IMR-90 (cell line): ENCODE results near the gene OSMR. TPM values are rescaled to one million over a fixed set of nuclear protein-coding genes. Genes with fewer than 3 reads are reported as not detected.

Experiments
- ATAC-seq: fragments of 200-7000 bp; cut with Tn5 transposase; 2 replicates; pipeline ENCODE4 v1.9.1; 2020; ENCODE audit warnings: low read depth, mild to moderate bottlenecking, moderate library complexity
- BruUV-seq: library from RNA; stranded (reverse); fragments of 400-500 nt; replicated peaks from 2 replicates; lab custom pipeline; 2021; lab: Mats Ljungman, UMichigan
- CTCF ChIA-PET: fragments of 300-600 bp; formaldehyde crosslinking; extraction: SDS; loops from one replicate; lab custom pipeline; 2021; ENCODE audit warnings: antibody characterized with exemption; lab: Yijun Ruan, JAX
- POLR2A ChIA-PET: fragments of 300-600 bp; sonication (Branson Sonifier 250); formaldehyde crosslinking; loops from one replicate; lab custom pipeline; 2022; ENCODE audit warnings: antibody characterized with exemption; ENCODE audit not compliant: unreplicated experiment; lab: Charles Lee
- DNase-seq: peaks from one replicate; pipeline ENCODE4 v3.0.0; 2013
- H2AFZ ChIP-seq: replicated peaks from 2 replicates; pipeline ENCODE3; 2013; ENCODE audit warnings: low read length, mild to moderate bottlenecking; ENCODE audit not compliant: poor library complexity
- H2AK5ac ChIP-seq: 2 replicates; pipeline ENCODE4 v1.6.1; 2013; ENCODE audit warnings: low read depth, low read length, inconsistent platforms
- H2AK9ac ChIP-seq: replicated peaks from 2 replicates; pipeline ENCODE3; 2013; ENCODE audit warnings: mild to moderate bottlenecking, low read depth, low read length, moderate library complexity; ENCODE audit not compliant: poor library complexity
- H2BK120ac ChIP-seq: 2 replicates; pipeline ENCODE4 v1.6.1; 2013; ENCODE audit warnings: low read depth, low read length, inconsistent platforms
- H2BK15ac ChIP-seq: 3 replicates; pipeline ENCODE4 v1.6.1; 2013; ENCODE audit warnings: low read depth, low read length, inconsistent platforms
- H2BK20ac ChIP-seq: 2 replicates; pipeline ENCODE4 v1.6.1; 2013; ENCODE audit warnings: low read depth, mild to moderate bottlenecking, inconsistent platforms, low read length, moderate library complexity
- H2BK5ac ChIP-seq: 2 replicates; pipeline ENCODE4 v1.6.1; 2013; ENCODE audit warnings: mild to moderate bottlenecking, low read depth, low read length, inconsistent platforms; ENCODE audit not compliant: poor library complexity, severe bottlenecking
- H3K14ac ChIP-seq: replicated peaks from 2 replicates; pipeline ENCODE4 v1.6.1; 2013; ENCODE audit warnings: low read depth, low read length, inconsistent platforms
- H3K18ac ChIP-seq: 2 replicates; pipeline ENCODE4 v1.6.1; 2013; ENCODE audit warnings: low read depth, low read length, control low read depth
- H3K23ac ChIP-seq: 2 replicates; pipeline ENCODE4 v1.6.1; 2013; ENCODE audit warnings: low read depth, low read length, inconsistent platforms
- H3K27ac ChIP-seq: 2 replicates; pipeline ENCODE4 v1.5.1; 2013; ENCODE audit warnings: mild to moderate bottlenecking, control low read depth, low read length; ENCODE audit not compliant: insufficient read depth
- H3K27me3 ChIP-seq: 2 replicates; pipeline ENCODE4 v1.6.1; 2013; ENCODE audit warnings: low read length; ENCODE audit not compliant: control insufficient read depth, insufficient read depth
- H3K36me3 ChIP-seq: 2 replicates; pipeline ENCODE4 v1.6.1; 2013; ENCODE audit warnings: low read length, mixed read lengths; ENCODE audit not compliant: control insufficient read depth, insufficient read depth
- H3K4ac ChIP-seq: 2 replicates; pipeline ENCODE4 v1.6.1; 2013; ENCODE audit warnings: low read depth, low read length, inconsistent platforms
- H3K4me1 ChIP-seq: 2 replicates; pipeline ENCODE4 v1.6.1; 2013; ENCODE audit warnings: low read length, mixed read lengths; ENCODE audit not compliant: control insufficient read depth, insufficient read depth
- H3K4me2 ChIP-seq: 2 replicates; pipeline ENCODE4 v1.6.1; 2013; ENCODE audit warnings: low read depth, mild to moderate bottlenecking, control low read depth, low read length, moderate library complexity
- H3K4me3 ChIP-seq: 2 replicates; pipeline ENCODE4 v1.5.1; 2013; ENCODE audit warnings: low read depth, mild to moderate bottlenecking, control low read depth, low read length, moderate library complexity; ENCODE audit not compliant: insufficient read depth
- H3K56ac ChIP-seq: 2 replicates; pipeline ENCODE4 v1.6.1; 2013; ENCODE audit warnings: low read length, inconsistent platforms; ENCODE audit not compliant: insufficient read depth; ENCODE audit errors: extremely low read depth
- H3K79me1 ChIP-seq, 2 experiments: 2 replicates each; pipeline ENCODE4 v1.6.1; 2013; ENCODE audit warnings: low read length in 2 of 2, inconsistent platforms in 1 of 2, low read depth in 1 of 2
- H3K9ac ChIP-seq: 2 replicates; pipeline ENCODE4 v1.6.1; 2013; ENCODE audit warnings: low read depth, low read length, control low read depth
- H3K9me1 ChIP-seq: 2 replicates; pipeline ENCODE4 v1.6.1; 2013; ENCODE audit warnings: low read length, inconsistent platforms; ENCODE audit not compliant: insufficient read depth
- H3K9me3 ChIP-seq: 2 replicates; pipeline ENCODE4 v1.6.1; 2013; ENCODE audit warnings: low read length; ENCODE audit not compliant: control insufficient read depth, insufficient read depth
- H4K20me1 ChIP-seq: 2 replicates; pipeline ENCODE4 v1.6.1; 2013; ENCODE audit warnings: low read length, inconsistent platforms; ENCODE audit not compliant: insufficient read depth
- H4K5ac ChIP-seq: 2 replicates; pipeline ENCODE4 v1.6.1; 2013; ENCODE audit warnings: mild to moderate bottlenecking, low read depth, low read length, control low read depth
- H4K8ac ChIP-seq, 2 experiments: 2 replicates each; pipeline ENCODE4 v1.6.1; 2013; ENCODE audit warnings: low read depth in 2 of 2, low read length in 2 of 2, control low read depth in 1 of 2, inconsistent platforms in 1 of 2
- H4K91ac ChIP-seq: 2 replicates; pipeline ENCODE4 v1.6.1; 2013; ENCODE audit warnings: low read depth, low read length, inconsistent platforms; ENCODE audit not compliant: insufficient read depth
- CEBPB ChIP-seq: IDR thresholded peaks from 2 replicates; pipeline ENCODE4 v1.6.1; 2012; ENCODE audit warnings: low read depth, low read length, improper control_type of control experiment
- CHD1 ChIP-seq: IDR thresholded peaks from 2 replicates; pipeline ENCODE4 v1.6.1; 2012; ENCODE audit warnings: low read depth, low read length, improper control_type of control experiment
- ELK1 ChIP-seq: fragments of 150-350 bp; IDR thresholded peaks from 2 replicates; pipeline ENCODE4 v1.6.1; 2016; ENCODE audit warnings: low read depth, mild to moderate bottlenecking, low read length, moderate library complexity, borderline replicate concordance
- FOS ChIP-seq: fragments of 150-350 bp; IDR thresholded peaks from 2 replicates; pipeline ENCODE4 v1.6.1; 2016; ENCODE audit warnings: low read depth, low read length
- MAZ ChIP-seq: IDR thresholded peaks from 2 replicates; pipeline ENCODE4 v1.6.1; 2012; ENCODE audit warnings: low read depth, mild to moderate bottlenecking, low read length, improper control_type of control experiment, moderate library complexity, borderline replicate concordance
- MXI1 ChIP-seq: IDR thresholded peaks from 2 replicates; pipeline ENCODE4 v1.6.1; 2012; ENCODE audit warnings: low read depth, mild to moderate bottlenecking, low read length, moderate library complexity, borderline replicate concordance
- POLR2A ChIP-seq: IDR thresholded peaks from 2 replicates; pipeline ENCODE4 v1.6.1; 2012; ENCODE audit warnings: mild to moderate bottlenecking, low read depth, low read length
- RCOR1 ChIP-seq: IDR thresholded peaks from 2 replicates; pipeline ENCODE4 v1.6.1; 2012; ENCODE audit warnings: mild to moderate bottlenecking, low read length, improper control_type of control experiment; ENCODE audit not compliant: insufficient replicate concordance
- RFX5 ChIP-seq: IDR thresholded peaks from 2 replicates; pipeline ENCODE4 v1.8.0; 2012; ENCODE audit warnings: low read depth, mild to moderate bottlenecking, low read length, moderate library complexity
- SMC3 ChIP-seq: fragments of 150-350 bp; IDR thresholded peaks from 2 replicates; pipeline ENCODE4 v1.6.1; 2016; ENCODE audit warnings: low read depth, mild to moderate bottlenecking, antibody characterized with exemption, low read length, moderate library complexity
- USF2 ChIP-seq: fragments of 150-350 bp; IDR thresholded peaks from 2 replicates; pipeline ENCODE4 v1.6.1; 2017; ENCODE audit warnings: mild to moderate bottlenecking, antibody characterized with exemption, low read length, low read depth
- WGBS, 2 experiments: methylation state at CpG; one replicate each; pipeline versions ENCODE4 v1.1.5 to v1.1.7; 2013; ENCODE audit warnings: missing lambda C conversion rate in 2 of 2; ENCODE audit not compliant: insufficient read length in 1 of 2; ENCODE audit errors: extremely low coverage in 2 of 2; 5-methylcytosine and 5-hydroxymethylcytosine counted together
- dilution Hi-C: fragments of 300-500 bp; cut with HindIII; formaldehyde crosslinking; loops from one replicate; pipeline ENCODE4 v1.14.3; 2018; ENCODE audit warnings: low sequenced_read_pairs; ENCODE audit not compliant: unreplicated experiment
- in situ Hi-C: fragments of 300-500 bp; cut with MboI; formaldehyde crosslinking; loops from 3 replicates; pipeline ENCODE4 v1.14.3; 2019; ENCODE audit warnings: low sequenced_read_pairs, inconsistent platforms, mixed read lengths
- intact Hi-C: fragments of 100-400 bp; cut with micrococcal nuclease; formaldehyde crosslinking; loops from 2 replicates; pipeline ENCODE4 v1.10.0; 2022
- polyA plus RNA-seq, 3 experiments: library from polyadenylated mRNA; depleted of rRNA; stranded (reverse); fragments of >200 nt; gene quantifications; 2 replicates each; pipeline ENCODE4 v1.2.3, GENCODE V29; 2012; ENCODE audit warnings: low replicate concordance in 1 of 3
- total RNA-seq: library from RNA; depleted of rRNA; stranded (reverse); fragments of >200 nt; gene quantifications from 2 replicates; pipeline ENCODE4 v1.2.3, GENCODE V29; 2012
- TF ChIP-seq, protein P1 (sequence below): conservative IDR thresholded peaks from 2 replicates; pipeline ENCODE4 v1.5.1; 2012; ENCODE audit warnings: mild to moderate bottlenecking, low read depth, low read length, improper control_type of control experiment

Gene OSMR
- total and polyA plus RNA-seq, 2 of the 4 experiments (the other 2 are of a cell fraction) = 41.6 to 48.7 TPM

- Histone ChIP-seq H3K4me1 (peaks cover 8% of the 10 kb centered on the region), H3K27me3 (no peaks in the 10 kb centered on the region), H3K27ac (no peak overlapping the region), H4K20me1 (peaks cover 15% of the 10 kb centered on the region), H3K9me1 (peaks cover 20% of the 10 kb centered on the region), H3K14ac (no peak overlapping the region), H4K5ac (no peak overlapping the region), H3K23ac (no peak overlapping the region), H3K4ac (no peak overlapping the region), H3K9ac (no peak overlapping the region), H3K79me1 (peaks cover 35 to 62% of the 10 kb centered on the region in 2 experiments), H2BK5ac (no peak overlapping the region), H2BK120ac (no peak overlapping the region), H2AFZ (no peak overlapping the region), H3K4me2 (no peak overlapping the region), H2BK20ac (no peak overlapping the region), H2AK9ac (no peak overlapping the region), H3K56ac (no peak overlapping the region), H3K18ac (no peak overlapping the region), H4K8ac (no peak overlapping the region), H3K9me3 (peaks cover 9% of the 10 kb centered on the region), H2AK5ac (no peak overlapping the region), H2BK15ac (no peak overlapping the region), H4K91ac (no peak overlapping the region), H3K36me3 (peaks cover 14% of the 10 kb centered on the region), H3K4me3 (no peak overlapping the region)
- in situ Hi-C loops (no loop called here), intact Hi-C loops (no loop called here), dilution Hi-C loops (no loop called here)
- ATAC-seq (no peak), DNase-seq (no peak)
- TF ChIP-seq, protein P1, sequence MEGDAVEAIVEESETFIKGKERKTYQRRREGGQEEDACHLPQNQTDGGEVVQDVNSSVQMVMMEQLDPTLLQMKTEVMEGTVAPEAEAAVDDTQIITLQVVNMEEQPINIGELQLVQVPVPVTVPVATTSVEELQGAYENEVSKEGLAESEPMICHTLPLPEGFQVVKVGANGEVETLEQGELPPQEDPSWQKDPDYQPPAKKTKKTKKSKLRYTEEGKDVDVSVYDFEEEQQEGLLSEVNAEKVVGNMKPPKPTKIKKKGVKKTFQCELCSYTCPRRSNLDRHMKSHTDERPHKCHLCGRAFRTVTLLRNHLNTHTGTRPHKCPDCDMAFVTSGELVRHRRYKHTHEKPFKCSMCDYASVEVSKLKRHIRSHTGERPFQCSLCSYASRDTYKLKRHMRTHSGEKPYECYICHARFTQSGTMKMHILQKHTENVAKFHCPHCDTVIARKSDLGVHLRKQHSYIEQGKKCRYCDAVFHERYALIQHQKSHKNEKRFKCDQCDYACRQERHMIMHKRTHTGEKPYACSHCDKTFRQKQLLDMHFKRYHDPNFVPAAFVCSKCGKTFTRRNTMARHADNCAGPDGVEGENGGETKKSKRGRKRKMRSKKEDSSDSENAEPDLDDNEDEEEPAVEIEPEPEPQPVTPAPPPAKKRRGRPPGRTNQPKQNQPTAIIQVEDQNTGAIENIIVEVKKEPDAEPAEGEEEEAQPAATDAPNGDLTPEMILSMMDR = no peak
- no peak for TF ChIP-seq CEBPB
- TF ChIP-seq ELK1 = no peak
- no peak for TF ChIP-seq MXI1
- no peak for TF ChIP-seq RCOR1
- TF ChIP-seq USF2 = no peak
- TF ChIP-seq SMC3 = no peak
- TF ChIP-seq FOS = no peak
- no peak for TF ChIP-seq MAZ
- TF ChIP-seq POLR2A = no peak
- TF ChIP-seq CHD1 = no peak
- no peak for TF ChIP-seq RFX5
- POLR2A ChIA-PET = no interaction called here
- WGBS, 2 experiments = 100% methylated on average over 2 of the region's 5 CpGs; no CpG with 5 or more reads in 1 of the 2 experiments
- no TSS peak for BruUV-seq
- CTCF ChIA-PET = interaction anchor here (0.5 kb wide), 1 partner anchor 11 kb away, joined by 4 read pairs; no protein-coding TSS in a partner anchor
Measured at GRCh38 chr5:38831117-38831516, 14.7 kb upstream of the OSMR start.
